H7 (cell line): Measurements from ENCODE around the gene STPG3. TPM values are rescaled to one million over a fixed set of nuclear protein-coding genes. Genes with fewer than 3 reads are reported as not detected.
A peak's percentile ranks its signal among the peaks of the same experiment; 100 is the strongest.

ENCODE experiments used
- DNase-seq: peaks from one replicate; pipeline ENCODE4 v3.0.0; 2012
- H3K27me3 ChIP-seq: 2 replicates; pipeline ENCODE4 v1.6.0; 2011; ENCODE audit warnings: mild to moderate bottlenecking, low read length; ENCODE audit not compliant: control insufficient read depth, insufficient read depth
- H3K36me3 ChIP-seq: replicated peaks from 2 replicates; pipeline ENCODE4 v1.5.1; 2011; ENCODE audit warnings: low read length; ENCODE audit not compliant: control insufficient read depth, insufficient read depth
- H3K4me3 ChIP-seq: 2 replicates; pipeline ENCODE4 v1.5.1; 2011; ENCODE audit warnings: low read depth, mild to moderate bottlenecking, control low read depth, low read length, moderate library complexity; ENCODE audit not compliant: insufficient read depth
- total RNA-seq: library from RNA; depleted of rRNA; stranded (reverse); fragments of >200 nt; shearing (Covaris generic); gene quantifications from 2 replicates; pipeline ENCODE4 v1.2.3, GENCODE V29; 2014; rRNA removed

The STPG3 gene
- total RNA-seq, 1 experiment from 2014 or later = not detected

GRCh38 chr9:137298401-137299202 is 47.5 kb downstream of the STPG3 start:
- DNase-seq = no peak
- no peak overlapping the region for H3K4me3 ChIP-seq
- peaks cover 25% of the 10 kb centered on the region for H3K27me3 ChIP-seq
- H3K36me3 ChIP-seq = no peaks in the 10 kb centered on the region

DNA sequence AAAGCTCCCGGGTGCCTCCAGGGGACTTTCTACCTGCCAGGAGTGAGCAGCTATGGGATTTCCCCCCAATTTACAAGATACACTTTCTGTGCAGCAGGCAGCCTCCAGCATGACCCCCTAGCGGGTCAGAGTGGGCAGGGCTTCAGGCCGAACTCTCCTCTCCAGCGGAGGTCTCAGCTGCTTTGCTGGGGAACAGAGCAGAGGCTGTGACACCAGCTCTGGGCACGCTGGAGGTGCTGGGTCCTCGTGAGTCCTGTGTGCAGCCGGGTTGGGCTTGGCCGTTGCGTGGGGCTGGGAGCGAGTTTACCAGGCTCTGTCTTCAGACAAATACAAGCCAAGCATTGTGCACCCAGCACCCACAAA is 48.1 kb downstream of the STPG3 start:
- no peak for DNase-seq
- Histone ChIP-seq H3K27me3 (peaks cover 26% of the 10 kb centered on the region), H3K4me3 (peak overlapping the region; percentile 10; the same call in 1 of the 2 replicates), H3K36me3 (no peaks in the 10 kb centered on the region)

DNA sequence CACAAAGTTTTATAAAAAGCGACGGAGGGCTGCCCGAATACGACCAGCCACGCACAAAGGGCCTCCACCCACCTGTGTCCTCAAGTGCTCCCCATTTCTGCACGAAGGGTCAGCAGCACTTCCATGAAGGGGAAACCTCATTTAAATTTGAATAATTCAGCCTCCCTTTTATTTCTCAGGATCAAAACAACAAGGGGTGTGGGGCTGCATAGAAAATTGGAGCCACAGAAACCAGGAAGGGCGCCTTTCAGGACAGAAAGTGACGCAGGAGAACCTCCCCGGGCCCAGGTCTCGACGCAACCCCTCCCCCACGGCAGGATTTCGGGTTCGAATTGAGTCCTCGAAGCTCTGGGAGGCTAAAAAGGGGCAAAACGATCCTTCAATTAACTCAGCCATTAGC is 48.9 kb downstream of the STPG3 start:
- Histone ChIP-seq H3K27me3 (peaks cover 21% of the 10 kb centered on the region), H3K4me3 (peak overlapping the region; percentile 95), H3K36me3 (no peaks in the 10 kb centered on the region)
- no peak for DNase-seq

DNA sequence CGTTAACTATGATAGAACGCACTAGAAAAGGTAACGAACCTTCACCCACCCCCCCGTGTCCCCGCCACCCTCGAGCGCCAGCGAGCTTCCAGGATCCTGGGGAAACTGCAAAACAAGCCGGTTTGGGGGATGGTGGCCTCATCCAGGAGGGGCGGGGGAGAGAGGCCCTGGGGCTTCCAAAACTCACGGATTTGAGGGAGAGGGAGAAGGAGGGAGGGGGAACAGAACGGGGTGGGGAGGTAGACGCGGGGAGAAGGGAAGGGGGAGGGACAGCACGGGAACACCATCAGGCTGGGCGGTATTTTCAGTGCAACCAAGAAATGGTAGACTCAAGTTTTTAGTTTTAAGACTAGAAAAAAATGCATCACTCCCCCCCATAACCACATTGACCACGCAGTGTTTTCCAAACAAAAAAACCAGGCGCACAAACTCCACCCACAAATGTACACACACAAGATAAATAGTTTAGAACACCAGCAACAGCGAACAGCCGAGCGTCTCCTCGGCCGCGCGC is 49.5 kb downstream of the STPG3 start:
- Histone ChIP-seq H3K36me3 (no peaks in the 10 kb centered on the region), H3K27me3 (peaks cover 20% of the 10 kb centered on the region), H3K4me3 (peak overlapping the region; percentile 95)
- peak; percentile 92 for DNase-seq

DNA sequence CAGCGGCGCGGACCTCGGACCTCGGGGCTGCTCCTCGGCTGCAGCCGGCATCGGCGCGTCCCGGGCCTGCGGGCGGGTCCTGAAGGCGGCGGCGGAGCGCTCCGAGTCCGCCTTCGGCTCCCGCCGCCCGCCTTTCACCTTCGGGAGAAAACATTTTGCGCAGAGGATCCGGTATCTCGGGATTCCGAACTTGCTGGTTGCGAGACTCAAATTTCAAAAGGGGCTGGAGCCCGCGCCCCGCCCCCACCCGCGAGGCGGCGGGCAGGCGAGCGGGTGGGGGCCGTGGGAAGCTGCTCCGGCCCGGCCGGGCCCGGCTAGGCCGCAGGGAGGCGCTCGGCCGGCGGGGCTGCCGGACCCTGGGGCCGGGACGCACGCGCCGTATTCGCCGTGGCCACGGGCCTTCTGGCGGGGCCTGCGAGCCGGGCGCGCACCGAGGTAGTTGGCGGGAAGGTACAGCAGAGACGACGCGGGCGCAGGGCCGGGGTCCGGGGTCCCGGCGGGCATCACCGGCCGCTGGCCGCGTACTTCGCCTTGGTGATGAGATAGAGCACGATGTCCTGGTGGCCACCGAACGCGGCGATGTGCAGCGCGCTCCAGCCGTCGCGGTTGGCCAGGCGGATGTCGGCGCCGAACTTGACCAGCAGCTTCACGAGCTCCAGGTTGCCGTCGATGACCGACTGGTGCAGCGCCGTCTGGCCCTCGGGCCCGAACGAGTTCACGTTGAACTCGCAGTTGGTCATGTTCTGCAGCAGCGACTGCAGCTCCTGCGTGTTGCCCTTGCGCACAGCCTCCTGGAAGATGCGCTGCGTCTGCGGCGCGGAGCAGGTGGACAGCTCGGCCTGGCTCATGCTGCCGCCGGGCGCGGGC is 50.2 kb downstream of the STPG3 start:
- peaks cover 16% of the 10 kb centered on the region for H3K27me3 ChIP-seq
- no peaks in the 10 kb centered on the region for H3K36me3 ChIP-seq
- H3K4me3 ChIP-seq = peak overlapping the region; percentile 95
- peak; percentile 93 for DNase-seq

DNA sequence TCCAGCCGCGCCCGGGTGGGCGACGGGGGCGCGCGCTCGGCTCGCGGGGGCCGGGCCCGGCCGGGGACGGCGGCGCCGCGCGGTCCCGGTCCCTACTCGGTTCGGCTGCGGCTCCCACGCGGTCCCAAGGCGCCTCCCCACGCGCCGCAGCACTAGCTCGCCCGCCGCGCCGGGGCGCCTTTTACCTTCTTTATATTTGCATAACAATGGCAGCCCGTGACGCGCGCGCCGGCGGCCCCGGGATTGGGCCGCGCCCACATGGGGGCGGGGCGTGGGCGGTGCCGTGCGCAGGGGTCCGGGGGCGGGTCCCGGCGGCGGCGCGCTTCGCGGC is 51.0 kb downstream of the STPG3 start, which contains the start of gene NRARP:
NRARP (minus strand) TSS at position 154 of the 331 bp plus-strand sequence. CDS start 343 bp downstream, outside the sequence.
- Histone ChIP-seq H3K36me3 (no peaks in the 10 kb centered on the region), H3K4me3 (peak within 1 kb of the TSS; percentile 95), H3K27me3 (peaks cover 11% of the 10 kb centered on the region)
- peak; percentile 99 for DNase-seq

DNA sequence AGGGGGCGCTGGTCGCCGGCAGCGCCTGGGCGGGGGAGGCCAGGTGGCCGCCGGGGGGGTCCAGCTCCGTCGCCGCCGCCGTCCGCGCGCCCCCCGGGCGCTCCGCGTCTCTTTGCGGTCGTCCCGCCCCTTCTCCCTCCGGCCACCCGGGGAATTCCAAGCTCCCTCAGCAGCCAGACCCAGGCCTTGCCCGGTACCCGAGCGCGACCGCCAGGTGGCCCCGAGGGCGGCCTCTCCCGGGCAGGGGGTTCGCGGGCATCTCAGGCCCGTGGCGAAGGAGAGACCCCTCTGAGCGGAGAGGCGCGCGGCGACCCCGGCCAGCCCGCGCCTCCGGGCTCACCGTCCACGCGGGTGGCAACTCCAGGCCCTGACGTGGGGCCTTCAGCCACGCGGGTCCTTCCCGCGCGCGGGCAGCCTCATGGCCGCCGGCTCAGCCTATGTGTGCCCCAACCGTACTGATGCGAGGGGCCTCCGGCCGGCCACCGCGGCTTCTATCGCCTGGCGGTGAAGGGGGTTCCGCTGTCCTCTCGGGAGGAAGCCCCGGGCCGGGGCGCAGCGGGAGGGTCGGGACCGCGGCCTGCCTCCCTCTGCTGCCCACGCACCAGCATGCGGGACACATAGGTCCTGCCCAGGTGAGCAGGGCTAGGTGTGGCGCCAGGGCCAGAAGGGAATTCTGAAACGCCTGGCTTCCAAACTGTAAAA is 51.5 kb downstream of the STPG3 start:
- H3K27me3 ChIP-seq = peaks cover 11% of the 10 kb centered on the region
- peak; percentile 97 for DNase-seq
- peak overlapping the region; percentile 58 for H3K4me3 ChIP-seq
- no peaks in the 10 kb centered on the region for H3K36me3 ChIP-seq

Other genes with a start within 250 kb of the STPG3 start
- gene ABCA2, start 223.0 kb upstream of the STPG3 start, total RNA-seq = 6.8 and 10.4 TPM in 2 replicates
- not detected in 2 replicates for gene FUT7, start 219.2 kb upstream of the STPG3 start, total RNA-seq
- 10.1 and 25.1 TPM in 2 replicates for gene NPDC1, start 205.1 kb upstream of the STPG3 start, total RNA-seq
- not detected in 2 replicates for gene ENTPD2, start 197.2 kb upstream of the STPG3 start, total RNA-seq
- 59.7 and 59.9 TPM in 2 replicates for gene SAPCD2, start 180.7 kb upstream of the STPG3 start, total RNA-seq
- gene UAP1L1, start 173.8 kb upstream of the STPG3 start, total RNA-seq = 9.0 and 14.9 TPM in 2 replicates
- 70.5 and 70.9 TPM in 2 replicates for gene MAN1B1, start 164.3 kb upstream of the STPG3 start, total RNA-seq
- gene DPP7, start 136.6 kb upstream of the STPG3 start, total RNA-seq = 15.8 and 18.2 TPM in 2 replicates
- gene GRIN1, start 112.1 kb upstream of the STPG3 start, total RNA-seq = 0.33 and 0.52 TPM in 2 replicates
- gene LRRC26, start 81.2 kb upstream of the STPG3 start, total RNA-seq = 0.59 and 0.67 TPM in 2 replicates
- gene TMEM210, start 79.2 kb upstream of the STPG3 start, total RNA-seq = not detected in 2 replicates
- 26.2 and 37.0 TPM in 2 replicates for gene ANAPC2, start 62.7 kb upstream of the STPG3 start, total RNA-seq
- 109 and 143 TPM in 2 replicates for gene SSNA1, start 62.6 kb upstream of the STPG3 start, total RNA-seq
- gene TPRN, start 50.5 kb upstream of the STPG3 start, total RNA-seq = 19.3 and 23.3 TPM in 2 replicates
- 59.1 and 62.3 TPM in 2 replicates for gene TMEM203, start 45.6 kb upstream of the STPG3 start, total RNA-seq
- 22.2 and 22.7 TPM in 2 replicates for gene NDOR1, start 45.6 kb upstream of the STPG3 start, total RNA-seq
- 1.0 TPM in 2 replicates for gene RNF208, start 29.0 kb upstream of the STPG3 start, total RNA-seq
- 0.83 and 2.9 TPM in 2 replicates for gene CYSRT1, start 26.1 kb upstream of the STPG3 start, total RNA-seq
- not detected in 2 replicates for gene RNF224, start 23.8 kb upstream of the STPG3 start, total RNA-seq
- gene SLC34A3, start 20.4 kb upstream of the STPG3 start, total RNA-seq = 0.03 TPM in 1 of 2 replicates, not detected in the other
- 238 and 257 TPM in 2 replicates for gene TUBB4B, start 10.0 kb upstream of the STPG3 start, total RNA-seq
- 112 and 121 TPM in 2 replicates for gene NELFB, start 4.0 kb downstream of the STPG3 start, total RNA-seq
- gene TOR4A, start 26.4 kb downstream of the STPG3 start, total RNA-seq = 21.3 and 23.2 TPM in 2 replicates
- gene NRARP, start 51.0 kb downstream of the STPG3 start, total RNA-seq = 27.7 and 34.8 TPM in 2 replicates
- 7.0 and 15.7 TPM in 2 replicates for gene EXD3, start 171.9 kb downstream of the STPG3 start, total RNA-seq
- gene NOXA1, start 172.1 kb downstream of the STPG3 start, total RNA-seq = 0.78 and 1.0 TPM in 2 replicates
- gene ENTPD8, start 190.1 kb downstream of the STPG3 start, total RNA-seq = 0.55 and 0.76 TPM in 2 replicates
- 37.9 and 39.0 TPM in 2 replicates for gene NSMF, start 208.0 kb downstream of the STPG3 start, total RNA-seq